Head of caudate nucleus (tissue), 42 donors: ENCODE measurements around the gene MARCOL.

Experiments
- DNase-seq, 42 donors: peaks; one replicate each; pipeline versions ENCODE4 v3.0.0 to v3.0.0-alpha.2; 2020 to 2021; ENCODE audit warnings: mixed read lengths in 7 of 42
- intact Hi-C: fragments of 100-400 bp; cut with DNase I; formaldehyde crosslinking; loops from one replicate; pipeline ENCODE4 v1.15.0; 2022

MARCOL gene

DNA sequence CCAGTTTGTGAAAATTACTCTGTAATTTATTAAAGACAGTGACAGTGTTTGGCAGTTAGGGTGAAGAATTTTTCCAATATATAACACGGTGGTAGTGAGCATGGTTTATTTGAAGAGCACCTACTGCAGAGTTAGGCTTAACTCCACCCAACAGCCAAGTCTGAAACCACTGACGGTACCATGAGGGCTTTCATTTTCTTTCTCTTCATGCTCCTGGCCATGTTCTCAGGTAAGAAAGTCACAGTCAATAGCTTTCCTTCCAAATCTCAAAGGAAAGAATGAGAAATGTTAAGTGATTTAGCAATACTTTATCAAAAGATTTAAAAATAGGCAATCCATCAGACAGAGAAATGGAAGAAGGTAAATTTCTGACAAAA is at the start of gene MARCOL:
Gene MARCOL, plus strand, starts transcription at position 108 of the 377 bp plus-strand sequence. Its CDS starts 73 bp downstream, at position 181.
- intact Hi-C loops, result no loop called here
- DNase-seq, result no peak

GRCh38 chr5:148191010-148191409 is 47.3 kb upstream of the MARCOL start:
- no peak for DNase-seq
- intact Hi-C loops, result no loop called here

DNA sequence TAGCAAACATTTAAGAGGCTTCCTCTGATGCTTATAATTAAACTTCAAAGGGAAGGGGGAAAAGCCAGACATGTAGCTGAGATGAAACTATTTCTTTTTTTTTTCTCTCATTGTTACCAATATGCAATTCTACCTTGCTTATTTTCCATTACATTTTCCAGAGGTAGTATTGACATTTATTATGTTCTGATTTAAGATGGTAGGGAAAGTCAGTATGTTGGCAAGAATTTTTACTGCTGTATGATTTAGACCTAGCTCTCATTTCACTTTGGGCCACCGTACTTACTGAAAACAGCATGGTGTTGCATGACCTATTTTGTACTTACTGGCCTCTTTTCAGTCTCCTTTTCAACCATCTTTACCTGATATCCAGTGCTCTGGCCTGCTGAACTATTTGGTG is 45.1 kb upstream of the MARCOL start:
- intact Hi-C loops, result no loop called here
- DNase-seq, result no peak

DNA sequence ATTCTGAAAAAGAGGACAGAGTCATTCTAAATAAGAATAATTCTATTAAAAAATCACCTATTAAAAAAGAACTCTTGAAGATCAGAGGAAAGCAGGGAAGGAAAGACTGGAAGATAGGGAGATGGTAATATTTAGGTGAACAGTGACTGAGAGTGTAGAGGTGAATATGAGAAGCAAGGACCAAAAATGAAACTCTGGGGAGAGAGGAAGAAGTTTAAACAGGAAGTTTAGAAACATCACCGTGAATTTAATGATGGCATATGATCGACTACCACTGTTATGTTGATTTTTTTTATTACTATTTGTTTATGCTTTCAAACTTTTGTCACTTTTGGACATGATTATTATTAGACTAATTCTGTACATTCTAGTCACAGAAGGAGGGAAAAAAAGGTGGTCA is 37.2 kb upstream of the MARCOL start:
- no peak for DNase-seq
- intact Hi-C loops, result no loop called here

DNA sequence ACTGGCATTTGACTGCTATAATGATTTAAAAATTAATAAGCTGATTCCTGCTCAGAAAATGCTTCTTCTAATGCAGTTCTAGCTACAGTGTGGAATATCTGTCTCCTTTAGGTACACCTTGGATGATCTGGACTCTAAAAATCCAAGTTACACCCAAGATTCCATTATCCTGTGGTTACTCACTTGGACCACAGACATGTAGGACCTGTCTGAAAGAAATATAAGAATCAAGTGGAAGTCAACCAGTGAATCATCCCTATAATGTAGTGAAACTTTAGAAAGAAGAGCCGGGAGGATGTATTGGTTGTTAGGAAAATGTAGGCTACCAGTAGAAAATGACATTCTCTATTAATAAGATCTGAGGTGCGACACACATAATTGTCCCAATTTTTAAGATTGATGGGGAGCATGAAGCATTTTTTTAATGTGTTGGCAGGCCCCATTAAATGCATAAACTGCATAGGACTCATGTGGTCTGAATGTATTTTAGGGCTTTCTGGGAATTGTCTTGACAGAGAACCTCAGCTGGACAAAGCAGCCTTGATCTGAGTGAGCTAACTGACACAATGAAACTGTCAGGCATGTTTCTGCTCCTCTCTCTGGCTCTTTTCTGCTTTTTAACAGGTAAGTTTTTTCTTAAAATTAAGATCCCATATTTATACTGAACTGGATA is 35.7 kb upstream of the MARCOL start, which contains the start of gene SPINK6:
Gene SPINK6, plus strand, starts transcription at position 512 of the 673 bp plus-strand sequence. Its CDS starts 55 bp downstream, at position 567.
- DNase-seq, result no peak
- intact Hi-C loops, result no loop called here

- no peak for DNase-seq
- intact Hi-C loops, result no loop called here
Measured at GRCh38 chr5:148205044-148205806, 33.1 kb upstream of the MARCOL start.

DNA sequence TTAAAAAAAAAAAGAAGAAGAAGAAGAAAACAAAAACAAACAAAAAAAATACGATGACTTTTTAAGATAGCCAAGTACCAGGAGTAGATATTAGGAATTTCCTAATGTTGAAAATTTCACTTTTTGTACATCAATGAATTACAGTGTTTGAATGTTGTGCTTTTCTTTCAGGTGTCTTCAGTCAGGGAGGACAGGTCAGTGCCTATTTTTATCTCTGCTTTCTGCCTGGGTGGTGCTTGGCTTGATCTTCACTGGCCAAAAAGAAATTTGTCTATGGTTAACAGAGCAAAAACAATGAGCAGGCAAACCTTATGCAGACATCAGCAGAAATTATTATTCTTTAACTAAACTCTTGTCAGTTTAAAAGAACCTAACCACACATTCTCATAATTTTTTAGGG is 32.5 kb upstream of the MARCOL start:
- DNase-seq, result no peak
- intact Hi-C loops, result no loop called here

DNA sequence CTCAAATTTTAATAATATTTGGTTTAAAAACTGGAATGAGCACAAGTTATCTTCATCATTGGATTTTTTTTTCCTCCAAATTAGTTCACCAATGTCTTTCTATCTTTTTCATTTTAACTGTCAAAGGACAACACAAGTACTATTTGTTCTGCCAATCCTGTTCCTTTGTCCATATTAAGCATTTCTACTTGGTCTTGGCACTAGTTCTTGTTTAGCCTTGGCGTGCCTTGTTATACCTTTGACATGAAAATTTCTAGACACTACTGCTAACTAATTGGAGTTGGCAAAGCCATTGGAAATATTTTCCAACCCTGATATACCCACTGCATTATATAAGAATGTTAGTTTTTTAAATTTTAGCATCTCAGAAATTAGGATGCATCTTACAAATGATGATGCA is 31.7 kb upstream of the MARCOL start:
- DNase-seq, result no peak
- intact Hi-C loops, result no loop called here

GRCh38 chr5:148208226-148208625 is 30.1 kb upstream of the MARCOL start:
- DNase-seq, result no peak
- intact Hi-C loops, result no loop called here

- no peak for DNase-seq
- intact Hi-C loops, result no loop called here
Measured at GRCh38 chr5:148209151-148209770, 29.1 kb upstream of the MARCOL start.

- DNase-seq, result no peak
- intact Hi-C loops, result no loop called here
Measured at GRCh38 chr5:148214665-148215185, 23.6 kb upstream of the MARCOL start.

- DNase-seq, result no peak
- intact Hi-C loops, result no loop called here
Measured at GRCh38 chr5:148221508-148221907, 16.8 kb upstream of the MARCOL start.

DNA sequence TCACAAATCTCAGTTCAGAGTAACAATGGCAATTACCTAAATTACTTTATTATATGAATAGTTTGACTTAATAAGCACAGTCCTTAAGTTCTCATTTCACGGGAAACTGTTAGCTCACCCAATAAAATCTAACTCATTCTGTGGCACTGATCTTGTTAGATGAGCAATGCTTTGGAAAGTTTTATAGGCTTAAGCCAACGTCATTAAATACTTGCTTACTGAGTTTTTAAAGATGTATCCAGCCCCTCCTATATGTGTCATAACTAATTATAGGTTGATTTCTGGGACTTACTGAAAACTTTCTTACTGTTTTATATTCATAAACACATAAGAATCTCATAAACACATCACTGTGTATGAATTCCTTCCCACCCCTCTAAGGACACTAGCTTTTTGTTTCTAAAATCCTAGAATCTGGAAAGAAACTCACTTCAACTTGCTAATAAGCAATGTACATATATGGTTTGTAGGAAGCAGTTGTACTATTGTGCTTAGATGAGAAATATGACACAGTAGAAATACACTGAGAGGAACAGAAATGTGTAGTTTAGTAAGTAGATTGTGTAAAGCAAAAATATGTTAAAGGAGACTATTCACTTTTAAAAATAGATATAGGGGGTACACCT is 14.1 kb upstream of the MARCOL start:
- no peak for DNase-seq
- intact Hi-C loops, result no loop called here

GRCh38 chr5:148228392-148228984 is 9.8 kb upstream of the MARCOL start:
- intact Hi-C loops, result no loop called here
- DNase-seq, result no peak

GRCh38 chr5:148229840-148230239 is 8.5 kb upstream of the MARCOL start:
- intact Hi-C loops, result no loop called here
- DNase-seq, result no peak

DNA sequence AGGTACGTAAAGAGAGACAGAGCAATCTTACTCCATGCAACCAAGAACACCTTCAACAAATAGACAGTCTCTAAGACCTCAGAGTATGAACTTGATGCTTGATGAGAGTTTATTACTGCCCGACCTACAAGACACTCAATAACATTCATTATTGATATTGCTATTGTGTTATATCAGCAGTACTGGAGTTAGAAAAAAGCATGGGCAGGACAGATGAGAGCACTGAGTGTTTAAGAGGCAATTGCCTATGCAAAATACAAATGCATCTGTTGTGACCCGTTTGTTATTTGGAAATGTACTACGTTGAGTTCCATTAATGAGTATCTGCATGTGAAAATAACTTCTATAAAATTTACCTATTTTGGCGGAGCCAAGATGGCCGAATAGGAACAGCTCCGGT is 8.1 kb upstream of the MARCOL start:
- DNase-seq, result no peak
- intact Hi-C loops, result no loop called here

- intact Hi-C loops, result no loop called here
Measured at GRCh38 chr5:148237785-148238417, 424 bp upstream of the MARCOL start.

DNA sequence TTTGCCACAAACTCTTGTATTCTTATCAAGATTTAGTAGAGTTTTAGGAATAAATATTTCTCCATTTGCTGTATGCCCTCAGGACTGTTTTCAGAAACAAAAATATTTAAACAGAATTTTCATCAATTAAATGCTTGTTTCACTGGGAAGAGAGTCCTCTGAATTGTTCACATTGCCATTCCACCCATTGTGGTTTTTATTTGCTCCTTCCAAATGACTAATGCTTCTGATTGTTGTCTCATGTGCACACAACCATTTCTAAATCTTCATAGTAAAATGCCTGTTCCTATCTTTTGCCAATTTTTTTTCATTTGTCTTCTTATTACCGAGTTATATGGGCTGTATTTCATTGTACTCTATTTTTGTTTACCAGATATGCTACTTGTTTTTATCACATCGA is 10.6 kb downstream of the MARCOL start:
- intact Hi-C loops, result no loop called here
- DNase-seq, result no peak

More at GRCh38 chr5:148237785-148238417, 424 bp upstream of the MARCOL start:
- no peak for DNase-seq

DNA sequence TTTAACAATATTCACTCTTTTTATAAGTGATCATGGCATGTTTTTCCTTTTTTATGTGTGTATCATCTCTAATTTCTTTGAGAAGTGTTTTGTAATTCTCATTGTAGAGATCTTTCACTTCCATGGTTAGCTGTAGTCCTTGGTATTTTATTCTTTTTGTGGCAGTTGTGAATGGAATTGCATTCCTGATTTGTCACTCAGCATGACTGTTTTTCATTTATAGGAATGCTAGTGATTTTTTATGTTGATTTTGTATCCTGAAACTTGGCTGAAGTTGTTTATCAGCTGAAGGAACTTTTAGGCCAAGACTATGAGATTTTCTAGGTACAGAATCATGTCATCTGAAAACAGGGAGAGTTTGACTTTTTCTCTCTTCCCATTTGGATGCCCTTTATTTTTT is 17.1 kb downstream of the MARCOL start:
- intact Hi-C loops, result no loop called here
- DNase-seq, result no peak
